Hepatocyte (in vitro differentiated cells): ENCODE results near the gene RIPOR2.

Experiments used
- EZH2 ChIP-seq: fragments of 200-600 bp; sonication (generic); IDR thresholded peaks from 2 replicates; pipeline ENCODE4 v1.6.1; 2016; ENCODE audit warnings: antibody characterized with exemption, mild to moderate bottlenecking, borderline replicate concordance
- TF ChIP-seq, protein P1 (sequence below): fragments of 200-600 bp; sonication (generic); IDR thresholded peaks from 2 replicates; pipeline ENCODE4 v1.5.1; 2016; ENCODE audit warnings: antibody characterized with exemption, mild to moderate bottlenecking; ENCODE audit not compliant: poor library complexity

DNA sequence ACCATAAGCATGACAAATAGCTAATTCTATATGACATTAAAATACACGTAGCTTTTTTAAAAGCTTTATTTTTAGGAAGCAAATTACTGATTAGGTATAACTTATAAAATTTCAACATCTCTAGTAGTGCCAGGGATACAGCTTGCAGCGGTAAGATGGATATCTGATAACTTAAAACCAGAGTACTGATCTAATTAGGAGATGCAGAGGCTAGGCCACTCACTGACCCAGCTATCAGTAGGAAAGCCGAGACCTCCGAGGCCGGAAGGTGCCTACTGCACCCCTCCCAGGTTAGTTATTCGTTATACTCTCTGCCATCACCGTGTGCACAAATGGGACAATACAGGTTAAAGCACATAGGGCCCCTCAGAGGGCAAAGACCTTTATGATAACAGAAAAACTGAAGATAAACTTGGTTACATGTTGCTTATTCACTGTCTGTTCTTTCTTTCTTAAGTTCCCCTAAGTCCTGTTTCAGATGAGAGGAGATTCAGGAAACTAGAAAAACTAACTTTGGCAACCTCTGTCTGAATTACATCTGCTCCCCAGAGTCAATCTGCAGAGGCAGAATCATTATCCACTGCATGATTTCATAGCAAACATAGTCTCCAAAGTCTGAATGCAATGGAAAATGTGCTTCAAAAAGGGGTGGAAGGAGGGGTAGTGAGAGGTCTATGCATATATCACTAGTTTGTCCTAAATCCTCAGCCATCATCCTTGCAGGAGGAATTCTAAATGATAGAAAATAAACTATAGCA, 60.8 kb downstream of the RIPOR2 start:
- TF ChIP-seq, protein P1, sequence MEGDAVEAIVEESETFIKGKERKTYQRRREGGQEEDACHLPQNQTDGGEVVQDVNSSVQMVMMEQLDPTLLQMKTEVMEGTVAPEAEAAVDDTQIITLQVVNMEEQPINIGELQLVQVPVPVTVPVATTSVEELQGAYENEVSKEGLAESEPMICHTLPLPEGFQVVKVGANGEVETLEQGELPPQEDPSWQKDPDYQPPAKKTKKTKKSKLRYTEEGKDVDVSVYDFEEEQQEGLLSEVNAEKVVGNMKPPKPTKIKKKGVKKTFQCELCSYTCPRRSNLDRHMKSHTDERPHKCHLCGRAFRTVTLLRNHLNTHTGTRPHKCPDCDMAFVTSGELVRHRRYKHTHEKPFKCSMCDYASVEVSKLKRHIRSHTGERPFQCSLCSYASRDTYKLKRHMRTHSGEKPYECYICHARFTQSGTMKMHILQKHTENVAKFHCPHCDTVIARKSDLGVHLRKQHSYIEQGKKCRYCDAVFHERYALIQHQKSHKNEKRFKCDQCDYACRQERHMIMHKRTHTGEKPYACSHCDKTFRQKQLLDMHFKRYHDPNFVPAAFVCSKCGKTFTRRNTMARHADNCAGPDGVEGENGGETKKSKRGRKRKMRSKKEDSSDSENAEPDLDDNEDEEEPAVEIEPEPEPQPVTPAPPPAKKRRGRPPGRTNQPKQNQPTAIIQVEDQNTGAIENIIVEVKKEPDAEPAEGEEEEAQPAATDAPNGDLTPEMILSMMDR, result no peak
- TF ChIP-seq EZH2, result no peak
